ENCODE results near the gene INSRR.

Gene INSRR

GRCh38 chr1:156803086-156803851 is 55.6 kb downstream of the INSRR start:
- no peak for DNase-seq

GRCh38 chr1:156802421-156802935 is 56.4 kb downstream of the INSRR start:
- no peak for DNase-seq

GRCh38 chr1:156801409-156802121 is 57.4 kb downstream of the INSRR start:
- no peak for DNase-seq

- DNase-seq = no peak
These were observed 61.6 kb downstream of the INSRR start for GRCh38 chr1:156797212-156797871.

GRCh38 chr1:156796340-156797097 is 62.4 kb downstream of the INSRR start:
- no peak for DNase-seq

GRCh38 chr1:156795787-156796186 is 63.1 kb downstream of the INSRR start:
- DNase-seq = no peak

GRCh38 chr1:156795374-156795733 is 63.6 kb downstream of the INSRR start:
- DNase-seq = no peak

- DNase-seq = no peak
These were observed 64.2 kb downstream of the INSRR start for GRCh38 chr1:156794506-156795373.

Measured in NCI-H1048 (cell line).